ENCODE measurements around the gene ULK2. TPM values are rescaled to one million over a fixed set of nuclear protein-coding genes. Genes with fewer than 3 reads are reported as not detected.

Gene ULK2
- total RNA-seq, 2 donors from 2014 or later, result 3.5 to 7.0 TPM

- Histone ChIP-seq H3K4me3 (no peak overlapping the region), H3K27ac (no peak overlapping the region), H3K9ac (ENCODE audit: low read depth in 2 of 2, low read length in 2 of 2) (no peak overlapping the region), H3K36me3 (no peaks in the 10 kb centered on the region), H3K9me3 (no peaks in the 10 kb centered on the region), H3K27me3 (no peaks in the 10 kb centered on the region), H3K4me1 (peaks cover 12% of the 10 kb centered on the region)
- intact Hi-C loops (cut with DNase I), result no loop called here
- no peak for DNase-seq
- no peak for TF ChIP-seq CTCF (IDR thresholded peaks at IDR 0.05)
Measured at GRCh38 chr17:19729900-19730299, 137.8 kb downstream of the ULK2 start.

- peaks cover 9% of the 10 kb centered on the region for H3K4me1 ChIP-seq
- no peak overlapping the region for H3K4me3 ChIP-seq
- peak overlapping the region; percentile 51 to 68 for H3K9ac ChIP-seq (ENCODE audit: low read depth in 2 of 2, low read length in 2 of 2)
- H3K9me3 ChIP-seq, result no peaks in the 10 kb centered on the region
- H3K27ac ChIP-seq, result peak overlapping the region; percentile 57
- TF ChIP-seq CTCF (IDR thresholded peaks at IDR 0.05), result no peak
- H3K27me3 ChIP-seq, result no peaks in the 10 kb centered on the region
- H3K36me3 ChIP-seq, result no peaks in the 10 kb centered on the region
- peak; percentile 80 for DNase-seq
- intact Hi-C loops (cut with DNase I), result no loop called here
Measured at GRCh38 chr17:19728084-19728495, 139.6 kb downstream of the ULK2 start.

- Histone ChIP-seq H3K27me3 (no peaks in the 10 kb centered on the region), H3K9me3 (no peaks in the 10 kb centered on the region), H3K9ac (ENCODE audit: low read depth in 2 of 2, low read length in 2 of 2) (peak overlapping the region; percentile 51 to 68), H3K4me3 (no peak overlapping the region), H3K4me1 (peaks cover 9% of the 10 kb centered on the region), H3K27ac (peak overlapping the region; percentile 57), H3K36me3 (no peaks in the 10 kb centered on the region)
- no peak for TF ChIP-seq CTCF (IDR thresholded peaks at IDR 0.05)
- intact Hi-C loops (cut with DNase I), result no loop called here
- peak; percentile 56 for DNase-seq
Measured at GRCh38 chr17:19727501-19728078, 140.1 kb downstream of the ULK2 start.

GRCh38 chr17:19726631-19727376 lies 140.9 kb downstream of the ULK2 start:
- H3K27ac ChIP-seq, result peak overlapping the region; percentile 57
- TF ChIP-seq CTCF (IDR thresholded peaks at IDR 0.05), result no peak

GRCh38 chr17:19725486-19725885 lies 142.2 kb downstream of the ULK2 start:
- Histone ChIP-seq H3K36me3 (no peaks in the 10 kb centered on the region), H3K27me3 (no peaks in the 10 kb centered on the region), H3K9ac (ENCODE audit: low read depth in 2 of 2, low read length in 2 of 2) (no peak overlapping the region), H3K4me1 (peaks cover 14% of the 10 kb centered on the region), H3K9me3 (no peaks in the 10 kb centered on the region), H3K27ac (peak overlapping the region; percentile 28), H3K4me3 (no peak overlapping the region)
- TF ChIP-seq CTCF (IDR thresholded peaks at IDR 0.05), result no peak
- DNase-seq, result no peak
- intact Hi-C loops (cut with DNase I), result no loop called here

More at GRCh38 chr17:19726631-19727376, 140.9 kb downstream of the ULK2 start:
- no peak overlapping the region for H3K9ac ChIP-seq (ENCODE audit: low read depth in 2 of 2, low read length in 2 of 2)
- no peaks in the 10 kb centered on the region for H3K9me3 ChIP-seq
- H3K4me1 ChIP-seq, result peaks cover 9% of the 10 kb centered on the region
- intact Hi-C loops (cut with DNase I), result no loop called here
- no peak for DNase-seq
- no peaks in the 10 kb centered on the region for H3K36me3 ChIP-seq
- no peaks in the 10 kb centered on the region for H3K27me3 ChIP-seq
- no peak overlapping the region for H3K4me3 ChIP-seq

Measured in colonic mucosa (tissue), 4 donors.